Measurements from ENCODE around the gene POLR3A.

- TF ChIP-seq CTCF (IDR thresholded peaks at IDR 0.05; ENCODE audit: poor library complexity, severe bottlenecking) = no peak
- TF ChIP-seq TAF1 (IDR thresholded peaks at IDR 0.05; ENCODE audit: low read depth) = no peak
- TF ChIP-seq EP300 (conservative IDR thresholded peaks at IDR 0.05; ENCODE audit: poor library complexity, severe bottlenecking) = no peak
- no peak for TF ChIP-seq EZH2 (IDR thresholded peaks at IDR 0.05; ENCODE audit: borderline replicate concordance, insufficient read depth, low read length, poor library complexity, severe bottlenecking)
- no peak for TF ChIP-seq POLR2AphosphoS5 (IDR thresholded peaks at IDR 0.05)
- TF ChIP-seq RAD21 (conservative IDR thresholded peaks at IDR 0.05) = no peak
- TF ChIP-seq REST (IDR thresholded peaks at IDR 0.05; ENCODE audit: borderline replicate concordance) = no peak
Measured at GRCh38 chr10:77978360-77978759, 51.0 kb downstream of the POLR3A start.

Measured in neural cell (in vitro differentiated cells).